HEK293T (cell line): ENCODE measurements around the gene CNPY1.
"Not testable (repeated sequence)": the region's sequence is repeated elsewhere in the genome, so short reads cannot be mapped to it uniquely, and the experiment has no call there.

Experiments used
- ELF4 ChIP-seq: fragments of 450-650 bp; IDR thresholded peaks from 2 replicates; pipeline ENCODE4 v1.6.1; 2017; ENCODE audit warnings: antibody characterized with exemption
- FOXM1 ChIP-seq: fragments of 450-650 bp; IDR thresholded peaks from 2 replicates; pipeline ENCODE4 v1.6.1; 2017; ENCODE audit warnings: mild to moderate bottlenecking, borderline replicate concordance
- SP1 ChIP-seq: fragments of 450-650 bp; IDR thresholded peaks from 2 replicates; pipeline ENCODE4 v1.6.1; 2017
- SUZ12 ChIP-seq: fragments of 450-650 bp; IDR thresholded peaks from 2 replicates; pipeline ENCODE4 v1.6.1; 2016; ENCODE audit warnings: mild to moderate bottlenecking
- TARDBP ChIP-seq: fragments of 450-650 bp; IDR thresholded peaks from 2 replicates; pipeline ENCODE4 v1.6.1; 2016

DNA sequence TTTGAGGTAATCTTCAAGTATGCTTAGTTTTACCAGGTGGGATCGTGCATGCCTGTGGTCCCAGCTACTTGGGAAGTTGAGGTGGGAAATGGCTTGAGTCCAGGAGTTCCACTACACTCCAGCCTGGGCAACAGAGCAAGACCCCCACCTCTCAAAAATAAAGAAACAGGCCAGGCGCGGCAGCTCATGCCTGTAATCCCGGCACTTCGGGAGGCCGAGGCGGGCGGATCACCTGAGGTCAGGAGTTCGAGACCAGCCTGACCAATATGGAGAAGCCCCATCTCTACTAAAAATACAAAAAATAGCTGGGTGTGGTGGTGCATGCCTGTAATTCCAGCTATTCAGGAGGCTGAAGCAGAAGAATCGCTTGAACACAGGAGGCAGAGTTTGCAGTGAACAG, 16.6 kb upstream of the CNPY1 start:
- TF ChIP-seq SP1, FOXM1, SUZ12, TARDBP, ELF4: not testable (repeated sequence)
